NOMO-1 treated with dmso at 0.1 percent for 144 hours (cell line): ENCODE data around the gene KCNJ18.
"Not testable (repeated sequence)": the region's sequence is repeated elsewhere in the genome, so short reads cannot be mapped to it uniquely, and the experiment has no call there.

Experiments
- DNase-seq: peaks from one replicate; lab custom pipeline; 2025; ENCODE audit not compliant: unreplicated experiment; lab: John Stamatoyannopoulos, UW

KCNJ18 gene

DNA sequence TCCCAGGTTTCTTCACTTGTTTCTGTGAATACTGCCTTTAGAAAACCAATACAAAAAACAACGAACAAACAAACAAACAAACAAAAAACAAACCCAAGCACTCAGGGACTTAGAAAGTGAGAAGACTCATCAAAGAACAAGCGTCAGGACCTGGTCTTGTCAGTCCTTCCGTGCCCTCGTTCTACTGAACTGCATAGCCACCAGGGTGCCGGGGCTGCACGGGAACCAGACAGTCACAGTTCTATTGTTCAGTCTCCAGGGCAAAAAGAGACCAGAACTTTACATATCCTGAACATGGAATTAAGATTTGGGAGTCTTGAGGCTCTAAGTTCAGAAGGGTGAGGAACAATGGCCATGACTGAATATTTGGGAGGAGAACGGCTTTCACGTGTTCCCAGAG, 28.2 kb downstream of the KCNJ18 start:
- DNase-seq = not testable (repeated sequence)

DNA sequence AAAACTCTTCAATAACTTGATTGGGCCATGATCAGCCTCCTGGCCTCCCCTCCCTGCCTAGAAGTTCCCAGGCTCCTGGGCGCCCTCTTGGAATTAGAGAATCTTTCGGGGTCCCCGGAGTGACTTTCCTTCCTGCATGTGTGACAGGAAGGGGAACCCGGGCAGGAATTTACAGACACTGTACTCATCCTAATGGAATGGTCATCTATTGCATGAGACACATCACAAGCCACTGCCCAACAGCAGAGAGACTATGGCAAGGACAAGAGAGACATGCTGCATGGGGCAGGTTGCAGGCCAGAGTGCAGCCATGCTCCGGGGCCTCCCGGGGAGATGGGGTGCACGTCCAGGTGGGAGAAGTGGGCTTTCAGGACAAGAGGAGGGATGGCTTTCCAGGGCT, 29.9 kb downstream of the KCNJ18 start:
- not testable (repeated sequence) for DNase-seq

DNA sequence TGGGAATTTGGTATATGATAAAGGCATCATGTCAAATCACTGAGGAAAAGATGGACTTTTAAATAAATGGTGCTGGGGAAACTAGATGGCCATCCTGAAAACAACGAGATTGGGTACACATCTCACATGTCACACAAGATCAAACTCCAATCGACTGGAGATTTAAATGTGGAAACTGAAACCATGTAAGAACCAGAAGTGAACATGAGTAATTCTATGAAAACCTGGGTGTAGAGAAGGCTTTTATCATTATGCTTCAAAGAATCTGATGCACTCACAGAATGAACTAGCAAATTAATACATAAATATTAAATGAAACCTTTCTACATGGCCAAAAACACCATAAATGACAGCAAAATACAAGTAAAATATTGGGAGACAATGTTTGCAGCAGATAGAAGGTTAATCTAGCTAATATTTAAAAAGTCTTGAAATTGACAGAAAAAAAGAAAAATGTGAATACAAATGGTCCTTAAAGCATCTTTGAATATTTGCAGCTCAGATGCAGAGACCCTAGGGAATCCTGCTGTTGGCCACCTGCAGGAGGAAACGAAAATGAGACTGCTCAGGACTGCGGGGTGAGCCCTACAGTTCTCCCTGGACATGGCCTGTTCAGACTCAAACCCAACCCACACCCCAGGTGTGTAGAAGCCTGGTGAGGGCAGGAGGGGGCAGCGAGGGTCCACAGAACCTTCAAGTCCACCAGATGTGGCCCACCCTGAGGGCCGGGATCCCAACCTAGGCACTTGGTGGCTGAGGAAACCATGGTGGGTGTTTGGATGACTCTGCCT, 32.1 kb downstream of the KCNJ18 start:
- not testable (repeated sequence) for DNase-seq

DNA sequence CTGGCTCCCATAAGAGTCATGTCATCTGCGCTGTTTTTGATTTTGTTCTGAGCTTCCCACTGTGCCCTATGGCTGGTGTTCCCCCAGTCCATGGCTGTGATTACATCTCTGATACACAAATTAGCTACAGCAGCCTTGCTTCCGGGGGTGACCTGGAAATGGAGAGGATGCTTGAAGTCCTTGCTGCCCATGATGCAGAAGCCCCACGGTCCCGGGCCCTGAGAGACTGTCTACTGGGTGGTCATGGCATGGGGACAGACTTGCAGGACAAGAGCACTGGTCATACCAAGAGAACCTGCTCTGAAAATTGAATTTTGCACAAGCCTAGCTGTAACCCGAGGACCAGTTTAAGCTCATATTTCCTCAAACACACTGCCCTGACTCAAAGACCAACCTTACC, 38.8 kb downstream of the KCNJ18 start:
- DNase-seq = not testable (repeated sequence)

DNA sequence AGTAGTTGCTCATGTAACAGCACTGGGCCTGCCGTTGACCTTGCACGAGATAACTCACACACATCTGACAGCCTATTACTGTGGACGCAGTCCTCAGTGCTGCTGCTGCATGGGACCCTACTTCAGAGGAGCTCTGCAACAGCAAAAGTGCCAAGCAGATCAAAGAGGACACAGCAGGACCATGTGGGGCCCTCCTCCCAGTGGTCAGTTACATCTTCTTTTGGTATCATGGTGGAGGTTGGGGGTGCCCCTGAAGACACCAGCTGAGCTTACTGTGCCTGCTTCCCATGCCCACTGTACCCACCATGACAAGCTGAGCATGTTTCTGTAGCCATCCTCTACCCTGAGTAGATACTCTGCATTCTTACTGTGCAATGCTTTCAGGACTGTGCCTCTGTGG, 41.6 kb downstream of the KCNJ18 start:
- DNase-seq = not testable (repeated sequence)

DNA sequence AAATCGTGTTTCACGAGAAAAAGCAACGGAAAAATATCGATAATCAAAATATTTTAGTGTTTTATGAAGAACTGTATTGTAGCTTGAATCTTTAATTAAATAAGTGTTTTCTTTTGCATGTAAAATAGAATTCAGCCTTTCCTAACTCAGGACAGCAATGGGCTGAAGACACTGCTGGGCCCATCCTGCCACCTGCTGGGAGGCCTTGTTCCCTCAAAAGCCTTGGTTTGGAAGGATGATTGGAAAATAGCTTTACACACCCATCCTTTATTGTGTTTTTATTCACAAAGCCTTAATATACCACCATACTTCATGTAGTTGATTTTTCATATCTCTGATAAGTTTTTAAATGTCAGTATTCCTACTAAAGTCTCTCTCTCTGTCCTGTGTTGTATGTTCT, 43.5 kb downstream of the KCNJ18 start:
- DNase-seq = not testable (repeated sequence)

DNA sequence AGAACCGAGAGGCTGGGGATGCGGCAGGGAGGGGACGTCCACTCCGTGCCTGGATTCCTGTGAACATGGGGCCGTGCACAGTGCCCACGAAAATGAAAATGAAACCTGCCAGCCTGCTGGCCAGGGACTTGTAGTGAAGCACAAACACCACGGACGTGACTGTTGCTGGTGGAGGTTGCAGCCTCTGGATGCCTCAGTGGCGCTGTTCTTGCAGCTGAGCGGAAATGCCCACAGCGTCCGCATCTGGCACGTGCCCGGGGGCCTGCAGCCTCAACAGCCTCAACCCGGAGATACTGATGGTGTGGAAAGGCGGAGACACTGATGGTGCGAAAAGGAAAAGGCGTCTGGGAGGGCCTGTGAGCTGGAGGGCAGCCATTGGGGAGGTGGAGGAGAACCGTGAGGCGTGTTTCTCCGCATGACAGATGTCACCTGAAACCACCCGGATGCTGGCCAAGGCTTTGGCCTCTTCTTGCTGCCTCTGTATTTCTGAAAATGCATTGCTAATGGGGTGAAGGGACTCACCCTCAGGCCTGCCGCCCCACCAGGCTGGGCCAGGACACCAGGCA, 44.8 kb downstream of the KCNJ18 start:
- DNase-seq = not testable (repeated sequence)

DNA sequence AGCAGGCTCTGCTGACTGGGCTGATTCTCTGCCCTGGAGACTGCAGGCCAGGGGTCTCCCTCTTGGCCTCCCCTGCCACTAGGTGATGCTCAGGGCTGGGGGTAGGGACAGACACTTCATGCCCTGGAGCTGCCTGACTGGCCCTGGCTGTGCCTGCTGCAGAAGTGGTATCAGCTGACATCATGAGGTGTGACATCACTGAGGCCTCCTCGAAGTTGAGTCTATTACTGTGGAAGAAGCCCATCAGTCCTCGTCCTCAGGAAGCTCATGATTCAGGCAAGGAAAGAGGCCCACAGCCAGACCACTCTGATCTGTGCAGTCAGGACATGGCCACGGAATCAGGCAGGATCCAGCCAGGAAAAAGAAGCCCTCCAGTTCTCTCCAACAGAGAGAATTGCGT, 45.9 kb downstream of the KCNJ18 start:
- DNase-seq = not testable (repeated sequence)

DNA sequence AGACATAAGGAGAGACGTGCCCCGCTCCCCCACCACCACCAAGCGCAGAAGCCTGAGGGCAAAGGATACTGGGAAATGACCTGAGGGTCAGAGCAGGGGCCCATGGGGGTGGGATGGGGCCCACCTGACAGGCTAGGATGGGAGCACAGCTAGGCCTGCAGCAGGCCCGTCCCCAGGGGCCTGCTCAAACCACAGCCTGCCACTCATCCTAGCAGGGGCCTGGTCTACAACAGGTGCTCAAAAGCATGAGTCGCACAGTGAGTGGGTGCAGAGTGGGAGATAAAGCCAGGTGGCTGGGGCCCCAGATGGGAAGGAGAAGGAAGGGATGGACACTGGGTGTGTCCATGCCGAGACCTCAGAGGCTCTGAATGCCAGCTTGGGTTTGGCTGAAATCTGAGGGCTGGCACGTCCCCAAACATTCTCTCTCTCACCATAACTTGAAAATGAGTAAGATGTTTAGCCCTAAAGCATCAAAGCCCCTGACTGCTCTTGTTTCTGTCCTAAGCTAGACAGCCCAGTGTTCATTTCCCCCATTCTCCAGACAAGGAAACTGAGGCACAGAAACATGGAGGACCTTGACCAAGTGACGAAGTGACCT, 46.7 kb downstream of the KCNJ18 start:
- not testable (repeated sequence) for DNase-seq

DNA sequence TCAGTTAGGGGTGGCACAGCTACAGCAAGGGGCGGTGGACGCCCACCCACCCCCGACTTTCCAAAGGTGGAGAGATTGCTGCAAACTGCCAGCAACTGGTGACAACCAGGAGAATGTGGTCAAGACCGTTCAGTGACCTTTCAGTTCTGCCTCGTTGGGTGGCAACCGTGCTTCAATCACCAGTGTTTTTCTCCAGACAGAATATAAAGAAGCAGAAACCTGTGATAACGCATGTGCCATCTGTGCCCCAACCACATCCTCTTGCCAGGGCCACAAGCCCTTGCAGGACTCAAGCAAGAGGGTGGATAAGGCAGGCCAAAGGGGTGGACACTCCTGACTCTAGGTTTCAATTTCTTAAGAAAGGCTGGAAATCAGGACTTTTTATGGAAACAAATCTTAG, 47.2 kb downstream of the KCNJ18 start:
- not testable (repeated sequence) for DNase-seq

DNA sequence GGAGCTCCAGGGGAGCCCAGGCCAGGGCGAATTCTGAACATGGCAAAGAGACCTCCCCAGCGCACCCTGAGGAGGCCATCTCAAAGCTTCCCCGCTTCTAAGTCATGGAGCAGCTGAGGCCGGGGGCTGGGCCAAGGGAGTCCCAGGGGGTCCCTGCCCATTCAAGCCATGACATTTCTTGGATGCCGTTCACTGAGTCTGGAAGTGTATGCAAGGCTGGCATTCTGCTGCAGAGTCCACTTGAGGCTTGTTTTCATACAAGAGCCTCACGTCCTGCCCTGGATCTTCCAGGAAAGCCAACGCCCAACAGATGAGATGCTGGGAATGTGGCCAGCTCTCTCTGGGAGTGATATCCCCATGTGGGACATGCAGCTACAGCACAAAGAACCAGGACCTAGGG, 48.5 kb downstream of the KCNJ18 start:
- DNase-seq = not testable (repeated sequence)

DNA sequence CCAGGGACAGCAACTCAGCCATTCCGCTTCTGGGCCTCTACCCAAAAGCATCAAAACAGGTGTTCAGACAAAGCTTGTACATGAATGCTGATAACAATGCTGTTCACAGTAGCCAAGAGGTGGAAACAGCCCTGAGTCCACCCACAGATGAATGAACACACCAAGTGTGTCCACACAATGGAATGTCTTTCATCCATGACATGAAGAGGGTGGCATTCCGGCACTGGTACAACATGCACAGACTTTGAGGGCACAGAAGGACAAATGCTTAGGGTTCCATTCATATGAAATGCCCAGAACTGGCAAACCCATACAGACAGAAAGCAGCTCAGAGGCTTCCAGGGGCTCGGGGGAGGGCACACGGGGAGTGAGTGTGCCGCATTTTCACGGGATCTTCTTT, 49.2 kb downstream of the KCNJ18 start:
- not testable (repeated sequence) for DNase-seq

DNA sequence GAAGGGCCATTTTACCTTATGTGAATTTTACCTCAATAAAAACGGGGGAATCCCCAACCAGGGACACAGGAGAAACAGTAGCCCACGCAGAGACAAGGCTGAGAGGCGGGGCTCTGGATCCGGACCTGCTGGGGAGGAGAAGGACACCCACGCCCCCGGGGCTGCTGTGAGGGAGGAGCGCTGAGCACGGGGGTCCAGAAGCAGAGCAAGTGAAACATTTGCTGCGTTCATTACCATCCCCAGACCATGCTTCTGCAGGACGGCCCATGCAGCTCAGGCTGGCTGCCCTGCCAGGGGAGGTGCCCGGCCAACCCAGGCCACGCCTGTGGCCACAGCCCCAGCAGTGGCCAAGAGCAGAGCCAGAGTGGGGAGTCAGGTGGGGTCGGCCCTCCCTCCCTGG, 50.0 kb downstream of the KCNJ18 start:
- DNase-seq = no peak

DNA sequence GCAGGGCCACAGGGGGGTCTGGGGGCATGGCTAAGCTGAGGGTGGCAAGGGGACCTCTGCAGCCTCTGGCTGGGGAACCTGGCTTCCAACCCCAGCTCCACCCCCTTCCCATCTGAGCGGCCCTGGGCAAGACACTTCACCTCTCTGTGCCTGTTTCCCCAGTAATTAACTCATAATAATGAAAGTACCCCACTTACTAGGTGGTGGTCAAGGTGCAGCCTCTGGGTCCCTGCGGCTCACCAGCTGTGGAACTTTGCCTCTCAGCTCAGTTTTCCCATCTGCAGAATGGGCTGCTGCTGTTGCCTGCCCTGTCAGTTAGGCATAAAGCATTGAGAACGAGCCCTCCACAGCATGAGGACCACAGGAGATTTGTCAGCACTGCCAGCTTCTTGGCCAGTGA, 51.8 kb downstream of the KCNJ18 start:
- not testable (repeated sequence) for DNase-seq

DNA sequence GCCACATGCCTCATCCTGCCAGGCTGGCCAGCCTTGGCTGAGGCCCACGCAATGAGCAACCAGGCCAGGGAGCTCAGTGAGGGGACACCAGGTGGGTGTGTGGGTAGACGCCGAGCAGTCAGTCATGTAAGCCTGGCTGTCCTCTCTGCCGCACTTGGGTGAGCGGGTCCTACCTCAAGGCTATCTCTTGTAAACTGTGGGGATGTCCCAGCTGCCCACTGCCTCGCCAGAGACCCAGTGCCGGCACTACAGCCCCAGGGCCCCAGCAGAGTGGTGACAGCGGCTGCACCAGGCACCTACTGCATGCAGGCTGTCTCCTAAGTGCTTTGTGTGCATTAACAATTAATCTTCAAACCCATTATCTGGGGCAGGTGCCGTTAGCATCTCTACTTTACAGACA, 52.3 kb downstream of the KCNJ18 start:
- DNase-seq = not testable (repeated sequence)

DNA sequence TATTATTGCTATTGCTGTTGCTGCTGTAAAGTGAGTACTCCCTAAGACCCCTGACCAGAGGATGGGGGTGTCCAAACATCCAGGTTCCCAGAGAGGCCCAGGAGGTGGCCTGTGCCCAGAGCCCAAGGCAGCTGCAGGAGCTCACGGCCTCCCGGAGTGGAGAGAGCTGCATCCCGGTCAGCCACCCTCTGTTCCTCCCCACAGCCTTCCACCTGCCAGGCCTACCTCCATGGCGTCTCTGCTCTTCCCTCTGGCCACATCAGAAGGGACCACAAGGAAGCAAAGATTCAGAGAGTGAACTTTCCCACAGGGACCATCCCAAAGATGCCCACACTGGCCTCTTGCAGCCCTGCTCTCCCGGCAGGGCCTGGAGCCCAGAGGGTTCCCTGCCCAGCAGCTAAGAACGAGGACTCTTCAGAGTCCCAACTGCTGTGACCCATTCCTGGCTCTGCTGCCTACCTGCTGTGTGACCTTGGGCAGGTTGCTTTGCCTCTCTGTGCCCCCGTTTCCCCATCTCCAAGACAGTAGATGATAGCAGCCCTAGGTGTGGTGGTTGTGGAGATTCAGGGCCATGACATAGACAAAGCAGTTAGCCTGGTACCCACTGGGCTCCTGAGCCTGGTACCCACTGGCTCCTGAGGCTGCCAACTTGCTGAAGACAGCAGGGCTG, 53.2 kb downstream of the KCNJ18 start:
- DNase-seq = not testable (repeated sequence)

DNA sequence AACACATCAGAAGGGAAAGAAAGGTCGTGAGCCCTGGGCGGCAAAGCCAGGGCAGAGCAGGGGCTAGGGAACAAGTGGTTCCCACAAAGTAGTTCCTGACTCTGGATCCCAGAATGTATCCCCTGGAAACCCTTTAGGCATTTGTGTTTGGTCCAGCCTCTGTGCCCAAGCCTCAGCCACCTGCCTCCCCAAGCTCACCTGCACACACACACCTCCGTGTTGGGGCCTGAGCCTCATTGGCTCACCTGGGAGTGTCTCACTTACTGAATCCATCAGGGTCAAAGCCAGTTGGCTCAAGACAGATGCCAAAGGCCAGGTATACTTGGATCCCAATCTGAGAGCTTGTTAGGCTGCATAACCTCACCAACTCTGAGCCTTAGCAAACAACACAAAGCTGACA, 54.1 kb downstream of the KCNJ18 start:
- DNase-seq = not testable (repeated sequence)

DNA sequence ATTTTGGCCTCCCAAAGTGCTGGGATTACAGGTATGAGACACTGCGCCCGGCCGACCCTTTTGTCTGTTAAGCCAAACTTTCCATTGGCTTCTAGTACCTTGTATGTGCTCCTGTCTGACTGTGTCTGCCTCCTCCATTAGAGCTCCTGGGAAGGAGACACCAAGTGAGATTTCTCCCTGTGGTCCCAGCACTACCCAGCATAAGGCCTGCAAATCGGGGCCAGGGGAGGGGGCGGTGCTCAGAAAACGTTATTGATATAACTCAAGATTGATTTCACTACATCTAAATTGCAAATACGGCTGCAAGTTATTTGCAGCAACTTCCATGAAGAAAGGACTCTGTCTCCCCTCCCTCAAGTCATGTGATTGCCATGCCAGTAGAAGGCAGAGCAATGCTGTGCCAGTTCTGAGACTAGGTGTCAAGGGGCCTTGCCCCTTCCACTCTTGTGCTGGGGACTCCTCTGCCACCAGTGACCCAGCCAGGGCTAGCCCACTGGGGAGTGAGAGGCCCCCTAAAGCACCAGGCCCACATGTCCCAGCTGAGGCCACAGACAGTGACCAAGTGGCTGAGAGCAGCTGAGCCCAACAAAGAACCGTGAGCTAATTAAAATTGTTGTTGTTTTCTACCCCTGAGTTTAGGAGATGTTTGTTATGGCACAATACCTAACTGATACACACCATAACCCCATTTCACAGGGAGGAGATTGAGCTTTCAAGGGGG, 55.0 kb downstream of the KCNJ18 start:
- not testable (repeated sequence) for DNase-seq

DNA sequence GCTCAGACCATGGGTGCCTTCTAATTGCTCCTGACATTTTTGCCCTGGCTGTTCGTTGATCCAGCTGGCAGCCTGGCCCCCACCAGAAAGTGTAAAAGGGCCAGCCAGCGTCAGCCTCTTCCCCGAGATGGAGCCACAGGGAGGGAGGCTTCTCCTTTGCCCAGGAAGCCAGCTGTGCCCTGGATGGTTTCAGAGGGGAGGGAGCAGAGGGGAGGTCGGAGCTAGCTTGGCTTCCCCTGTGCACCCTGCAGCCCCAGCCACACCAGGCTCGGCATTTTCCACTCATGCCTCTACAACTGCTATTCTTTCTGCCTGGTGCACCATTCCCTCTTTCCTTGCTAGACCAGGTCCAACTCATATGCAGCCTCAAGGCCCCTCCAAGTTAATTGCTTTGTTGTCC, 56.4 kb downstream of the KCNJ18 start:
- DNase-seq = not testable (repeated sequence)

DNA sequence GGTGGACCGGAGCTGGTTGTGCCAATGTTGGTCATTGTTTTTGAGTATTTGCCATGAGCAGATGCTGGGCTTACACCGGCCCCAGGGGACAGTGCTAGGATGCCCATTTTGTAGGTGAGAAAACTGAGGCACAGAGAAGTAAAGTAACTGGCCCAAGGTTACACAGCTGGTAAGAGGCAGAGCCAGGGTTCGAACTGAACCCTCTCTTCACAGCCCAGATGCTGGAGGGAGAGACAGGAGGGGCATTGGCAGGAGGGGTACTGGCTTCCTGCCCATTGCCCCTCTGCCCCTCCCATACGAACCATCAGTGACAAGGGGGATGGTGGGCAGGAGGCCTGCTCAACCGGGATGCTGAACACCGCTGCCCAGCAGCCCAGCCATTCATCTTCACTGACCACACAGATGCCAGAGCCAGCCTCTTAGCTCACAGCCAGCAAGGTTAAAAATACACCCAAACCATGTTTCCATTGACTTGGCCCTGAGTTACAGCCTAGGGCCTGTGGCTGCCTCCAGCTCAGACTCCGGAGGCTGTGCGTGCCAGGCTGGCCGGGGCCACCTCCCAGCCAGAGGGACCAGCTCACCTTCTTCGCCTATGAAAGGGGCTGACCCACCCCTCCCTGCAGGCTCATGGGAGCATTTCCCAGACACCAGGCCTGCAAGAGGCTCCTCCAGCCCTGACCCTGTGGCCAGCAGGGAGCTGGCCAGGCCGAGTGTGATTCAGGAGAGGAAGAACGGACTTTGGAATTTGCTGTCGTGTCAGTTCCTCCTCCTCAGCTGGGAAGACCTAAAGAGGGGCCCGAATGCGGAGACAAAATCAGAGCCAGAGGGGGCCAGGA, 57.6 kb downstream of the KCNJ18 start:
- DNase-seq = not testable (repeated sequence)
